Mucosa of rectum (tissue), 2 donors: ENCODE data around the gene PLAGL2.

Experiments used
- H3K27ac ChIP-seq, 2 donors: one replicate each; pipeline ENCODE4 v1.7.0; 2013; ENCODE audit warnings: inconsistent platforms in 2 of 2, low read depth in 2 of 2, low read length in 2 of 2
- H3K27me3 ChIP-seq, 2 donors: one replicate each; pipeline ENCODE4 v1.7.0; 2013; ENCODE audit warnings: low read length in 2 of 2; ENCODE audit not compliant: control insufficient read depth in 2 of 2, insufficient read depth in 2 of 2
- H3K36me3 ChIP-seq, 2 donors: one replicate each; pipeline ENCODE4 v1.7.0; 2013; ENCODE audit warnings: low read length in 2 of 2; ENCODE audit not compliant: control insufficient read depth in 2 of 2, insufficient read depth in 2 of 2
- H3K4me1 ChIP-seq, 2 donors: one replicate each; pipeline ENCODE4 v1.7.0; 2013; ENCODE audit warnings: low read length in 2 of 2, mild to moderate bottlenecking in 1 of 2; ENCODE audit not compliant: control insufficient read depth in 2 of 2, insufficient read depth in 2 of 2
- H3K4me3 ChIP-seq, 2 donors: one replicate each; pipeline ENCODE4 v1.7.0; 2013; ENCODE audit warnings: low read length in 2 of 2
- H3K9ac ChIP-seq, 2 donors: one replicate each; pipeline ENCODE4 v1.7.0; 2013; ENCODE audit warnings: low read length in 2 of 2, low read depth in 1 of 2, mild to moderate bottlenecking in 1 of 2
- H3K9me3 ChIP-seq, 2 donors: one replicate each; pipeline ENCODE4 v1.7.0; 2013; ENCODE audit warnings: low read length in 2 of 2; ENCODE audit not compliant: control insufficient read depth in 2 of 2
- donor health status: healthy.
- donor health status: Normal muscosa, but diverticular disease.

PLAGL2 gene

GRCh38 chr20:32231847-32232246 is 24.3 kb upstream of the PLAGL2 start:
- H3K4me3 ChIP-seq, result no peak overlapping the region
- no peaks in the 10 kb centered on the region for H3K9me3 ChIP-seq
- no peaks in the 10 kb centered on the region for H3K27me3 ChIP-seq
- H3K9ac ChIP-seq, result no peak overlapping the region
- H3K36me3 ChIP-seq, result peaks cover 41 to 57% of the 10 kb centered on the region in 2 donors
- H3K4me1 ChIP-seq, result peaks cover 42 to 44% of the 10 kb centered on the region in 2 donors
- no peak overlapping the region for H3K27ac ChIP-seq

GRCh38 chr20:32231245-32231644 is 23.7 kb upstream of the PLAGL2 start:
- Histone ChIP-seq H3K4me3 (no peak overlapping the region), H3K36me3 (peaks cover 41 to 59% of the 10 kb centered on the region in 2 donors), H3K27ac (no peak overlapping the region), H3K27me3 (no peaks in the 10 kb centered on the region), H3K4me1 (peaks cover 40 to 44% of the 10 kb centered on the region in 2 donors), H3K9me3 (no peaks in the 10 kb centered on the region), H3K9ac (no peak overlapping the region)

- Histone ChIP-seq H3K27ac (no peak overlapping the region), H3K9me3 (no peaks in the 10 kb centered on the region), H3K9ac (no peak overlapping the region), H3K4me3 (no peak overlapping the region), H3K4me1 (peaks cover 35 to 42% of the 10 kb centered on the region in 2 donors), H3K36me3 (peaks cover 41 to 60% of the 10 kb centered on the region in 2 donors), H3K27me3 (no peaks in the 10 kb centered on the region)
These were observed 23.2 kb upstream of the PLAGL2 start for GRCh38 chr20:32230707-32231106.

GRCh38 chr20:32229251-32229747 is 21.8 kb upstream of the PLAGL2 start:
- no peaks in the 10 kb centered on the region for H3K9me3 ChIP-seq
- peaks cover 32 to 47% of the 10 kb centered on the region in 2 donors for H3K4me1 ChIP-seq
- no peaks in the 10 kb centered on the region for H3K27me3 ChIP-seq
- peak overlapping the region in 1 of 2 donors; percentile 24 for H3K9ac ChIP-seq
- H3K4me3 ChIP-seq, result no peak overlapping the region
- H3K36me3 ChIP-seq, result peaks cover 32 to 54% of the 10 kb centered on the region in 2 donors
- H3K27ac ChIP-seq, result peak overlapping the region in 1 of 2 donors; percentile 9

- Histone ChIP-seq H3K27ac (peak overlapping the region; percentile 91 to 95), H3K9me3 (no peaks in the 10 kb centered on the region), H3K4me3 (peak overlapping the region; percentile 17 to 54), H3K36me3 (peaks cover 29 to 54% of the 10 kb centered on the region in 2 donors), H3K27me3 (no peaks in the 10 kb centered on the region), H3K9ac (peak overlapping the region; percentile 59 to 70), H3K4me1 (peaks cover 32 to 52% of the 10 kb centered on the region in 2 donors)
These were observed 20.5 kb upstream of the PLAGL2 start for GRCh38 chr20:32227744-32228688.

- Histone ChIP-seq H3K27me3 (no peaks in the 10 kb centered on the region), H3K4me3 (peak overlapping the region; percentile 8 to 54), H3K36me3 (peaks cover 28 to 54% of the 10 kb centered on the region in 2 donors), H3K27ac (peak overlapping the region; percentile 91 to 95), H3K9ac (peak overlapping the region; percentile 46 to 70), H3K9me3 (no peaks in the 10 kb centered on the region), H3K4me1 (peaks cover 32 to 52% of the 10 kb centered on the region in 2 donors)
These were observed 19.8 kb upstream of the PLAGL2 start for GRCh38 chr20:32227306-32227705.

- Histone ChIP-seq H3K9ac (peak overlapping the region; percentile 46 to 70), H3K36me3 (peaks cover 23 to 47% of the 10 kb centered on the region in 2 donors), H3K27ac (peak overlapping the region; percentile 91 to 95), H3K4me3 (no peak overlapping the region), H3K9me3 (no peaks in the 10 kb centered on the region), H3K27me3 (no peaks in the 10 kb centered on the region), H3K4me1 (peaks cover 32 to 52% of the 10 kb centered on the region in 2 donors)
These were observed 18.8 kb upstream of the PLAGL2 start for GRCh38 chr20:32226391-32226790.

- Histone ChIP-seq H3K9me3 (no peaks in the 10 kb centered on the region), H3K4me1 (peaks cover 29 to 49% of the 10 kb centered on the region in 2 donors), H3K4me3 (no peak overlapping the region), H3K9ac (peak overlapping the region in 1 of 2 donors; percentile 37), H3K27ac (peak overlapping the region; percentile 63 to 82), H3K36me3 (peaks cover 27 to 49% of the 10 kb centered on the region in 2 donors), H3K27me3 (no peaks in the 10 kb centered on the region)
These were observed 16.9 kb upstream of the PLAGL2 start for GRCh38 chr20:32224463-32224862.

- Histone ChIP-seq H3K36me3 (peaks cover 29 to 41% of the 10 kb centered on the region in 2 donors), H3K9me3 (no peaks in the 10 kb centered on the region)
These were observed 10.8 kb upstream of the PLAGL2 start for GRCh38 chr20:32218156-32218900.

More at GRCh38 chr20:32218156-32218900, 10.8 kb upstream of the PLAGL2 start:
- H3K9ac ChIP-seq, result no peak overlapping the region
- H3K4me3 ChIP-seq, result no peak overlapping the region
- peaks cover 18 to 35% of the 10 kb centered on the region in 2 donors for H3K4me1 ChIP-seq
- peak overlapping the region; percentile 83 to 87 for H3K27ac ChIP-seq
- no peaks in the 10 kb centered on the region for H3K27me3 ChIP-seq
